Aorta (tissue), 5 donors: Measurements from ENCODE around the gene GABRG3. TPM values are rescaled to one million over a fixed set of nuclear protein-coding genes. Genes with fewer than 3 reads are reported as not detected.

Experiments
- ATAC-seq: fragments of 200-7000 bp; cut with Tn5 transposase; one replicate; pipeline ENCODE4 v1.9.1; 2022; ENCODE audit warnings: moderate library complexity; ENCODE audit not compliant: low FRiP score
- DNase-seq, 2 donors: peaks; one replicate each; pipeline ENCODE4 v3.0.0-alpha.2; 2020
- H3K27ac ChIP-seq, 2 donors: one replicate each; pipeline ENCODE4 v1.5.1; 2013; ENCODE audit warnings: low read length in 2 of 2, mild to moderate bottlenecking in 2 of 2, moderate library complexity in 2 of 2, control low read depth in 1 of 2, inconsistent platforms in 1 of 2, low read depth in 1 of 2
- H3K27me3 ChIP-seq, 2 donors: one replicate each; pipeline ENCODE4 v1.6.1; 2013; ENCODE audit warnings: control low read depth in 1 of 2, low read length in 1 of 2, mild to moderate bottlenecking in 1 of 2, moderate library complexity in 1 of 2; ENCODE audit not compliant: insufficient read depth in 2 of 2, control insufficient read depth in 1 of 2
- H3K36me3 ChIP-seq, 2 donors: one replicate each; pipeline ENCODE4 v1.6.1; 2013; ENCODE audit warnings: control low read depth in 1 of 2, low read length in 1 of 2, mild to moderate bottlenecking in 1 of 2; ENCODE audit not compliant: insufficient read depth in 2 of 2, control insufficient read depth in 1 of 2
- H3K4me1 ChIP-seq, 2 donors: one replicate each; pipeline ENCODE4 v1.6.1; 2013; ENCODE audit warnings: low read length in 2 of 2, control low read depth in 1 of 2, mild to moderate bottlenecking in 1 of 2, moderate library complexity in 1 of 2; ENCODE audit not compliant: insufficient read depth in 2 of 2, control insufficient read depth in 1 of 2
- H3K4me3 ChIP-seq, 2 donors: one replicate each; pipeline ENCODE4 v1.5.1; 2013; ENCODE audit warnings: low read length in 2 of 2, control low read depth in 1 of 2, mild to moderate bottlenecking in 1 of 2
- H3K9me3 ChIP-seq: one replicate; pipeline ENCODE4 v1.6.1; 2013; ENCODE audit warnings: mild to moderate bottlenecking, low read length; ENCODE audit not compliant: control insufficient read depth
- WGBS, 2 donors: extraction: QIAGEN DNeasy Blood & Tissue Kit; methylation state at CpG; one replicate each; pipeline ENCODE4 v1.1.7; 2013; 5-methylcytosine and 5-hydroxymethylcytosine counted together
- intact Hi-C, 2 donors: fragments of 100-400 bp; cut with DNase I; formaldehyde crosslinking; loops; one replicate each; pipeline versions ENCODE4 v1.14.2 to v1.15.0; 2022
- polyA plus RNA-seq, 2 donors: library from polyadenylated mRNA; stranded (reverse); fragments of 200-250 nt; gene quantifications; one replicate each; pipeline ENCODE4 v1.2.3, GENCODE V29; 2013
- total RNA-seq, 2 donors: library from RNA; stranded (reverse); fragmentation: NEBNext Ultra II Directional; extraction: Animal tissue kit (Norgen Biotek cat#: 25700); gene quantifications; one replicate each; pipeline ENCODE4 v1.2.1, GENCODE V29; 2021
- donor health status: healthy with polysubstance abuse.
- donor health status: Bipolar disorder and iron deficiency.
- donor health status: DM: no; HTN: no; CAD: no.
- donor health status: DM: no; HTN: no; CAD: no.
- donor health status: DM: yes; HTN: yes; CAD: no.

The GABRG3 gene
- total and polyA plus RNA-seq, 4 donors: not detected

- Histone ChIP-seq H3K4me3 (no peak overlapping the region), H3K4me1 (no peaks in the 10 kb centered on the region), H3K9me3 (peaks cover 3% of the 10 kb centered on the region), H3K27ac (no peak overlapping the region), H3K27me3 (no peaks in the 10 kb centered on the region), H3K36me3 (no peaks in the 10 kb centered on the region)
- WGBS, 2 donors: 60 to 62% methylated on average over 26 of the region's 26 CpGs
- intact Hi-C loops: no loop called here
- ATAC-seq (no peak), DNase-seq (no peak)
Measured at GRCh38 chr15:27573805-27574485, 603.0 kb downstream of the GABRG3 start.

GRCh38 chr15:27574541-27575054 is 603.6 kb downstream of the GABRG3 start:
- Histone ChIP-seq H3K9me3 (peaks cover 3% of the 10 kb centered on the region), H3K36me3 (no peaks in the 10 kb centered on the region), H3K27me3 (no peaks in the 10 kb centered on the region), H3K27ac (no peak overlapping the region), H3K4me1 (no peaks in the 10 kb centered on the region), H3K4me3 (no peak overlapping the region)
- ATAC-seq (no peak), DNase-seq (no peak)
- intact Hi-C loops: no loop called here
- WGBS, 2 donors: 85 to 87% methylated on average over 20 of the region's 20 CpGs

- ATAC-seq (no peak), DNase-seq (no peak)
- Histone ChIP-seq H3K36me3 (no peaks in the 10 kb centered on the region), H3K4me3 (no peak overlapping the region), H3K27ac (no peak overlapping the region), H3K9me3 (peaks cover 3% of the 10 kb centered on the region), H3K27me3 (no peaks in the 10 kb centered on the region), H3K4me1 (no peaks in the 10 kb centered on the region)
- intact Hi-C loops: no loop called here
- WGBS, 2 donors: 76 to 82% methylated on average over 3 of the region's 3 CpGs
Measured at GRCh38 chr15:27575521-27575920, 604.5 kb downstream of the GABRG3 start.

GRCh38 chr15:27576576-27576975 is 605.6 kb downstream of the GABRG3 start:
- H3K9me3 ChIP-seq: peaks cover 3% of the 10 kb centered on the region
- 88 to 90% methylated on average over 1 of the region's 1 CpG for WGBS, 2 donors
- H3K4me1 ChIP-seq: no peaks in the 10 kb centered on the region
- DNase-seq (no peak), ATAC-seq (no peak)
- no peak overlapping the region for H3K4me3 ChIP-seq
- no peaks in the 10 kb centered on the region for H3K27me3 ChIP-seq
- intact Hi-C loops: no loop called here
- no peaks in the 10 kb centered on the region for H3K36me3 ChIP-seq
- no peak overlapping the region for H3K27ac ChIP-seq

- DNase-seq (no peak), ATAC-seq (no peak)
- no peak overlapping the region for H3K27ac ChIP-seq
- intact Hi-C loops: no loop called here
- 93 to 94% methylated on average over 5 of the region's 5 CpGs for WGBS, 2 donors
- H3K4me3 ChIP-seq: no peak overlapping the region
- H3K27me3 ChIP-seq: no peaks in the 10 kb centered on the region
- no peaks in the 10 kb centered on the region for H3K36me3 ChIP-seq
- H3K4me1 ChIP-seq: no peaks in the 10 kb centered on the region
- H3K9me3 ChIP-seq: no peaks in the 10 kb centered on the region
Measured at GRCh38 chr15:27579738-27580137, 608.8 kb downstream of the GABRG3 start.

- Histone ChIP-seq H3K27me3 (no peaks in the 10 kb centered on the region), H3K4me3 (no peak overlapping the region), H3K9me3 (peaks cover 1% of the 10 kb centered on the region), H3K27ac (no peak overlapping the region), H3K4me1 (no peaks in the 10 kb centered on the region), H3K36me3 (no peaks in the 10 kb centered on the region)
- 11 to 28% methylated on average over 5 of the region's 5 CpGs for WGBS, 2 donors
- intact Hi-C loops: no loop called here
- DNase-seq: no peak
- no peak for ATAC-seq
Measured at GRCh38 chr15:27582726-27583410, 611.9 kb downstream of the GABRG3 start.

GRCh38 chr15:27583651-27584050 is 612.7 kb downstream of the GABRG3 start:
- Histone ChIP-seq H3K27ac (no peak overlapping the region), H3K4me3 (no peak overlapping the region), H3K9me3 (peaks cover 1% of the 10 kb centered on the region), H3K36me3 (no peaks in the 10 kb centered on the region), H3K27me3 (no peaks in the 10 kb centered on the region), H3K4me1 (no peaks in the 10 kb centered on the region)
- ATAC-seq (no peak), DNase-seq (no peak)
- intact Hi-C loops: no loop called here
- 7 to 8% methylated on average over 1 of the region's 1 CpG for WGBS, 2 donors

- Histone ChIP-seq H3K4me3 (no peak overlapping the region), H3K4me1 (no peaks in the 10 kb centered on the region), H3K36me3 (no peaks in the 10 kb centered on the region), H3K27me3 (no peaks in the 10 kb centered on the region), H3K9me3 (peaks cover 1% of the 10 kb centered on the region), H3K27ac (no peak overlapping the region)
- DNase-seq: no peak
- no peak for ATAC-seq
- 58 to 68% methylated on average over 6 of the region's 6 CpGs for WGBS, 2 donors
- intact Hi-C loops: no loop called here
Measured at GRCh38 chr15:27585041-27585640, 614.2 kb downstream of the GABRG3 start.
